ENCODE results near the gene TNFRSF25.

The TNFRSF25 gene

DNA sequence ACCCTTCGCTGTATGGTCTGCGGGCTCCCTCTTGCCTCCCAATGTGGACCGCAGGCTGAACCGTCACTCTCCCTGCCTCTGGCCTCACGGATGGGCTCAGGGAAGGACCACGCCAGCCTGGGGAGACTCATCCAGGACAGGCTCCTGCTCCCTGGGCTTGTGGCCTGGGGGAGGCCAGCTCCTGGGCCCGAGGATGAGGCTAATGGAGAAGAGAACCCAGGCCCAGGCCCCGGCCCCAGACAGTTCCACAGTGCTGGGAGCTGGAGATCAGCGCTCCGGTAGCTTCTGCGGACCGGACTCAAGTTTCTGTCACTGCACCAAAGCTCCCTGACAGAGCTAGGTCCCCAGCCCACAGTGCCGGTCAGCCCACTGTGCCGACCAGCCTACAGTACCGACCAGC lies 38.9 kb upstream of the TNFRSF25 start:
- Mint-ChIP-seq H3K27ac (no peak overlapping the region), H3K27me3 (ENCODE audit: low read depth, poor library complexity) (peaks cover 11% of the 10 kb centered on the region), H3K4me3 (no peak overlapping the region), H3K36me3 (ENCODE audit: low read depth) (no peaks in the 10 kb centered on the region), H3K4me1 (peaks cover 38% of the 10 kb centered on the region), H3K9me3 (no peaks in the 10 kb centered on the region)
- no peak for TF ChIP-seq CTCF (IDR thresholded peaks at IDR 0.05)
- DNase-seq: no peak

DNA sequence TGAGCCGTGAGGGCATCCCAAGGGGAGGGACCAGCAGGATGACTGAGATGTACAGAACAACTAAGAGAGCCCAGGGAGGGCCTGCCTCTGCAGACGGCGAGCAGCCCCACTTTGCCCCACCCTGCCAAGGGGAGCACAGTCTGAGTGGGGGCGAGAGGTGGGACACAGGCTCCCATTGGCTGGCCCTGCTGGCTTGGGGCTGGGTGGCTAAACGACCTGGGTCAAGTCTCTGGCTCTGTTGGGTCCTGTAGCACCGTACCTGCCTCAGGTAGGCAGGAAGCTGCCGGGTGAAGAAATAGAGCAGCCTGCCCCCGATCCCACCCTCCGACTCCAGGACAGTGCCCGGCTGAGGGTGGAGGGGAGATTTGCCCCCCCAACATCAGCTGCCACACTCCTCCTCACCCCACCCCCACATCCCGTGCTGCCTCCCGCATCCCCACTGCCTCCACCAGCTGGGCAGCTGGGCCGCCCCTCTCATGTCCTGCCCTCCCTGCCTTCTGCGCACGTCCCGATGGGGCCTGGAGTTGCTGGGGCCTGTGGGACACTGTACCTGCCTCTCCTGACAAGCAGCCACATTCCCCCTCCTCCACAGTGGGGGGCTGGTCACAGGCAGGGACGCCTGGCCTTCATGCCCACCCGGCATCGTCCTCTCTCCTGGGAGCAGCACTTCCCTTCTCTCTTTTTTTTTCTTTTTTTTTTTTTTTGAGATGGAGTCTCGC lies 38.1 kb upstream of the TNFRSF25 start:
- Mint-ChIP-seq H3K4me3 (no peak overlapping the region), H3K9me3 (no peaks in the 10 kb centered on the region), H3K27ac (no peak overlapping the region), H3K36me3 (ENCODE audit: low read depth) (no peaks in the 10 kb centered on the region), H3K4me1 (peaks cover 40% of the 10 kb centered on the region), H3K27me3 (ENCODE audit: low read depth, poor library complexity) (peaks cover 11% of the 10 kb centered on the region)
- TF ChIP-seq CTCF (IDR thresholded peaks at IDR 0.05): no peak
- no peak for DNase-seq

GRCh38 chr1:6502000-6502891 lies 36.3 kb upstream of the TNFRSF25 start:
- no peaks in the 10 kb centered on the region for H3K36me3 Mint-ChIP-seq (ENCODE audit: low read depth)
- peaks cover 53% of the 10 kb centered on the region for H3K4me1 Mint-ChIP-seq
- H3K4me3 Mint-ChIP-seq: no peak overlapping the region
- no peak overlapping the region for H3K27ac Mint-ChIP-seq
- no peak for TF ChIP-seq CTCF (IDR thresholded peaks at IDR 0.05)
- no peak for DNase-seq
- H3K27me3 Mint-ChIP-seq (ENCODE audit: low read depth, poor library complexity): peaks cover 18% of the 10 kb centered on the region
- H3K9me3 Mint-ChIP-seq: no peaks in the 10 kb centered on the region

GRCh38 chr1:6501279-6501813 lies 35.4 kb upstream of the TNFRSF25 start:
- no peak for DNase-seq
- Mint-ChIP-seq H3K27me3 (ENCODE audit: low read depth, poor library complexity) (peaks cover 23% of the 10 kb centered on the region), H3K4me3 (no peak overlapping the region), H3K9me3 (no peaks in the 10 kb centered on the region), H3K27ac (no peak overlapping the region), H3K36me3 (ENCODE audit: low read depth) (no peaks in the 10 kb centered on the region), H3K4me1 (peaks cover 49% of the 10 kb centered on the region)
- TF ChIP-seq CTCF (IDR thresholded peaks at IDR 0.05): no peak

GRCh38 chr1:6500544-6501278 lies 34.7 kb upstream of the TNFRSF25 start:
- no peak for DNase-seq
- Mint-ChIP-seq H3K4me3 (no peak overlapping the region), H3K27me3 (ENCODE audit: low read depth, poor library complexity) (peaks cover 29% of the 10 kb centered on the region), H3K36me3 (ENCODE audit: low read depth) (no peaks in the 10 kb centered on the region), H3K27ac (no peak overlapping the region), H3K9me3 (no peaks in the 10 kb centered on the region), H3K4me1 (peaks cover 49% of the 10 kb centered on the region)
- no peak for TF ChIP-seq CTCF (IDR thresholded peaks at IDR 0.05)

Data from nephron progenitor cell (in vitro differentiated cells).